GM12878 (cell line): ENCODE data around the gene NXN. TPM values are rescaled to one million over a fixed set of nuclear protein-coding genes. Genes with fewer than 3 reads are reported as not detected.
A peak's percentile ranks its signal among the peaks of the same experiment; 100 is the strongest.

Experiments used
- BCL11A ChIP-seq: IDR thresholded peaks from 2 replicates; pipeline ENCODE4 v1.6.1; 2011; ENCODE audit warnings: low read depth, low read length
- CUX1 ChIP-seq: IDR thresholded peaks from 2 replicates; pipeline ENCODE4 v1.6.1; 2012; ENCODE audit warnings: improper control_type of control experiment, low read depth, low read length; ENCODE audit not compliant: insufficient replicate concordance
- E2F4 ChIP-seq: IDR thresholded peaks from 2 replicates; pipeline ENCODE4 v1.6.1; 2012; ENCODE audit warnings: low read depth, low read length, improper control_type of control experiment
- EGR1 ChIP-seq, 2 experiments: IDR thresholded peaks; 1 replicate in 1 of 2; 2 replicates in 1 of 2; pipeline ENCODE4 v1.6.1; 2011 to 2012; ENCODE audit warnings: low read depth in 2 of 2, low read length in 2 of 2, borderline replicate concordance in 1 of 2, mild to moderate bottlenecking in 1 of 2, moderate library complexity in 1 of 2
- HDGF ChIP-seq: fragments of 450-650 bp; IDR thresholded peaks from 2 replicates; pipeline ENCODE4 v1.6.1; 2016; ENCODE audit warnings: antibody characterized with exemption
- HSF1 ChIP-seq: fragments of 150-350 bp; IDR thresholded peaks from 2 replicates; pipeline ENCODE4 v1.6.1; 2014; ENCODE audit warnings: mild to moderate bottlenecking, low read depth, low read length
- IRF3 ChIP-seq: fragments of 450-650 bp; IDR thresholded peaks from 2 replicates; pipeline ENCODE4 v1.6.1; 2014; ENCODE audit warnings: mild to moderate bottlenecking
- JUNB ChIP-seq: IDR thresholded peaks from 2 replicates; pipeline ENCODE4 v1.6.1; 2016; ENCODE audit warnings: antibody characterized with exemption, mild to moderate bottlenecking
- MLLT1 ChIP-seq: fragments of 450-650 bp; IDR thresholded peaks from 2 replicates; pipeline ENCODE4 v1.6.1; 2016; ENCODE audit warnings: mild to moderate bottlenecking
- MXI1 ChIP-seq: fragments of 150-350 bp; IDR thresholded peaks from 2 replicates; pipeline ENCODE4 v1.6.1; 2011; ENCODE audit warnings: low read depth, mild to moderate bottlenecking, inconsistent platforms, low read length, improper control_type of control experiment
- NFXL1 ChIP-seq: fragments of 450-650 bp; IDR thresholded peaks from 2 replicates; pipeline ENCODE4 v1.6.1; 2017; ENCODE audit warnings: antibody characterized with exemption, mild to moderate bottlenecking, borderline replicate concordance
- NFYB ChIP-seq: IDR thresholded peaks from 2 replicates; pipeline ENCODE4 v1.6.1; 2011; ENCODE audit warnings: low read depth, mild to moderate bottlenecking, low read length, improper control_type of control experiment, moderate library complexity; ENCODE audit not compliant: insufficient read depth
- POLR2AphosphoS5 ChIP-seq: IDR thresholded peaks from 2 replicates; pipeline ENCODE4 v1.6.1; 2011; ENCODE audit warnings: mild to moderate bottlenecking, low read length, inconsistent platforms
- RUNX3 ChIP-seq: IDR thresholded peaks from 2 replicates; pipeline ENCODE4 v1.6.1; 2012; ENCODE audit warnings: low read length, inconsistent platforms
- SMAD1 ChIP-seq: fragments of 450-650 bp; IDR thresholded peaks from 2 replicates; pipeline ENCODE4 v1.6.1; 2018; ENCODE audit warnings: mild to moderate bottlenecking, low read depth; ENCODE audit not compliant: partially characterized antibody
- YBX1 ChIP-seq: fragments of 450-650 bp; IDR thresholded peaks from 2 replicates; pipeline ENCODE4 v1.6.1; 2016; ENCODE audit warnings: antibody characterized with exemption
- ZNF217 ChIP-seq: fragments of 450-650 bp; IDR thresholded peaks from 2 replicates; pipeline ENCODE4 v1.6.1; 2017; ENCODE audit warnings: antibody characterized with exemption, mild to moderate bottlenecking
- ZNF24 ChIP-seq: fragments of 450-650 bp; IDR thresholded peaks from 2 replicates; pipeline ENCODE4 v1.6.1; 2017; ENCODE audit warnings: antibody characterized with exemption, mild to moderate bottlenecking
- ZNF274 ChIP-seq: IDR thresholded peaks from one replicate; pipeline ENCODE4 v1.8.0; 2011; ENCODE audit not compliant: insufficient read length, insufficient read depth
- ZZZ3 ChIP-seq: IDR thresholded peaks from 2 replicates; pipeline ENCODE4 v1.6.1; 2011; ENCODE audit warnings: low read depth; ENCODE audit not compliant: control insufficient read depth, insufficient read length
- polyA plus RNA-seq, 11 experiments: library from polyadenylated mRNA; depleted of rRNA in 4 of 11; unstranded in 6 of 11; stranded (reverse) in 5 of 11; fragments of >200 nt; fragmentation: Nextera tagmentation in 4 of 11; fragmentation: Illumina TruSeq in 1 of 11; extraction: Ambion mirVana in 4 of 11; extraction: Trizol in 1 of 11; gene quantifications; 1 replicate in 1 of 11; 2 replicates in 10 of 11; pipeline versions ENCODE4 v1.2.1 to v1.2.3, GENCODE V29; 2011 to 2016; ENCODE audit warnings: inconsistent platforms in 2 of 11, missing spikeins in 2 of 11, low read depth in 1 of 11
- total RNA-seq, 4 experiments: library from RNA; depleted of rRNA in 3 of 4; stranded (reverse); fragments of >200 nt in 3 of 4; fragmentation: Illumina TruSeq in 1 of 4; extraction: Trizol in 1 of 4; gene quantifications; 2 replicates each; pipeline versions ENCODE4 v1.2.1 to v1.2.3, GENCODE V29; 2013 to 2021

The NXN gene
- total and polyA plus RNA-seq, 10 of the 15 experiments (the other 5 are each of a cell fraction or from before 2014, with no cell fraction given): 0.04 to 1.2 (median 0.30) TPM

- TF ChIP-seq CUX1: no peak
- TF ChIP-seq ZNF274: no peak
- TF ChIP-seq IRF3: no peak; the same call in 1 of the 2 replicates
- TF ChIP-seq HSF1: peak; percentile 74; the same call in 1 of the 2 replicates
- no peak for TF ChIP-seq NFXL1
- TF ChIP-seq ZNF217: no peak; the same call in 1 of the 2 replicates
- 0 out of 2 replicates have a peak, but pooled peaks have one; percentile 15 for TF ChIP-seq ZNF24
- TF ChIP-seq BCL11A: no peak
- TF ChIP-seq HDGF: no peak
- peak; percentile 58; the same call in 1 of the 2 replicates for TF ChIP-seq E2F4
- no peak for TF ChIP-seq ZZZ3
- TF ChIP-seq SMAD1: no peak
- no peak for TF ChIP-seq NFYB
- TF ChIP-seq MXI1: peak; percentile 80
- no peak for TF ChIP-seq JUNB
- TF ChIP-seq RUNX3: peak; percentile 91
- no peak for TF ChIP-seq YBX1
- TF ChIP-seq POLR2AphosphoS5: peak; percentile 90
- peak; percentile 39; the same call in 1 of the 2 replicates for TF ChIP-seq MLLT1
- TF ChIP-seq EGR1 (IDR thresholded peaks at IDR 0.05; ENCODE audit: borderline replicate concordance in 1 of 2, low read depth in 2 of 2, low read length in 2 of 2): peak in 1 of 2 experiments; percentile 47; a peak in 1 of 3 replicates
These were observed 17.2 kb upstream of the NXN start, which contains the start of gene TIMM22 (continued) for GRCh38 chr17:996554-997344.
